Esophagus mucosa (tissue), 1 donor: ENCODE data around the gene MMRN2. TPM values are rescaled to one million over a fixed set of nuclear protein-coding genes. Genes with fewer than 3 reads are reported as not detected.
"Not testable (repeated sequence)": the region's sequence is repeated elsewhere in the genome, so short reads cannot be mapped to it uniquely, and the experiment has no call there.

Experiments used
- ATAC-seq: fragments of 200-7000 bp; cut with Tn5 transposase; one replicate; pipeline ENCODE4 v1.9.1; 2020
- total RNA-seq: library from RNA; stranded (reverse); gene quantifications from one replicate; pipeline ENCODE4 v1.2.4, GENCODE V29; 2023
- donor health status: DM: yes; HTN: yes; CAD: no.

The MMRN2 gene
- 9.0 TPM for total RNA-seq

GRCh38 chr10:86957471-86958115, at the start of gene MMRN2:
MMRN2 (minus strand) TSS chr10:86957615; CDS start chr10:86957541, 74 bp downstream.
- no peak for ATAC-seq

- ATAC-seq: not testable (repeated sequence)
Measured at GRCh38 chr10:87007124-87007523, 49.7 kb upstream of the MMRN2 start.

- ATAC-seq: no peak
Measured at GRCh38 chr10:87000491-87000890, 43.1 kb upstream of the MMRN2 start.

GRCh38 chr10:86999802-87000403, 42.5 kb upstream of the MMRN2 start:
- not testable (repeated sequence) for ATAC-seq

GRCh38 chr10:86992929-86993328, 35.5 kb upstream of the MMRN2 start:
- no peak for ATAC-seq

GRCh38 chr10:86992456-86992855, 35.0 kb upstream of the MMRN2 start:
- no peak for ATAC-seq

GRCh38 chr10:86991362-86991761, 33.9 kb upstream of the MMRN2 start:
- not testable (repeated sequence) for ATAC-seq

- no peak for ATAC-seq
Measured at GRCh38 chr10:86988520-86988919, 31.1 kb upstream of the MMRN2 start.

- ATAC-seq: not testable (repeated sequence)
Measured at GRCh38 chr10:86984498-86984897, 27.1 kb upstream of the MMRN2 start.

GRCh38 chr10:86981716-86982115, 24.3 kb upstream of the MMRN2 start:
- ATAC-seq: no peak

- ATAC-seq: not testable (repeated sequence)
Measured at GRCh38 chr10:86981020-86981419, 23.6 kb upstream of the MMRN2 start.

- peak; percentile 17 for ATAC-seq
Measured at GRCh38 chr10:86979977-86980448, 22.6 kb upstream of the MMRN2 start.

- ATAC-seq: peak; percentile 23
Measured at GRCh38 chr10:86979296-86979818, 21.9 kb upstream of the MMRN2 start.

- peak; percentile 50 for ATAC-seq
Measured at GRCh38 chr10:86978457-86978856, 21.0 kb upstream of the MMRN2 start.

GRCh38 chr10:86976362-86977056, 19.1 kb upstream of the MMRN2 start:
- ATAC-seq: no peak

- ATAC-seq: no peak
Measured at GRCh38 chr10:86974484-86974883, 17.1 kb upstream of the MMRN2 start.

GRCh38 chr10:86972613-86973380, 15.4 kb upstream of the MMRN2 start:
- ATAC-seq: no peak

GRCh38 chr10:86971232-86971991, 14.0 kb upstream of the MMRN2 start:
- ATAC-seq: peak; percentile 86

GRCh38 chr10:86970982-86971231, 13.5 kb upstream of the MMRN2 start:
- peak; percentile 2 for ATAC-seq

- ATAC-seq: peak; percentile 12
Measured at GRCh38 chr10:86970162-86970981, 13.0 kb upstream of the MMRN2 start.

- peak; percentile 11 for ATAC-seq
Measured at GRCh38 chr10:86969421-86970041, 12.1 kb upstream of the MMRN2 start.
